Fibroblast of peridontal ligament (primary cell): Measurements from ENCODE around the gene MORN1.

Source experiments
- DNase-seq: peaks from one replicate; pipeline ENCODE4 v3.0.0-alpha.2; 2010; ENCODE audit errors: extremely low read depth

Gene MORN1

GRCh38 chr1:2374252-2375155 lies 16.9 kb downstream of the MORN1 start:
- no peak for DNase-seq

GRCh38 chr1:2373551-2374251 lies 17.7 kb downstream of the MORN1 start:
- no peak for DNase-seq

- no peak for DNase-seq
Measured at GRCh38 chr1:2372551-2373490, 18.5 kb downstream of the MORN1 start.

- no peak for DNase-seq
Measured at GRCh38 chr1:2368053-2368744, 23.2 kb downstream of the MORN1 start.

- DNase-seq, result no peak
Measured at GRCh38 chr1:2363847-2364513, 27.4 kb downstream of the MORN1 start.

- no peak for DNase-seq
Measured at GRCh38 chr1:2360588-2361364, 30.6 kb downstream of the MORN1 start.

GRCh38 chr1:2358651-2359640 lies 32.4 kb downstream of the MORN1 start:
- DNase-seq, result no peak

- no peak for DNase-seq
Measured at GRCh38 chr1:2358072-2358471, 33.3 kb downstream of the MORN1 start.

GRCh38 chr1:2356911-2357845 lies 34.2 kb downstream of the MORN1 start:
- DNase-seq, result no peak

- no peak for DNase-seq
Measured at GRCh38 chr1:2356401-2356800, 35.0 kb downstream of the MORN1 start.

GRCh38 chr1:2355373-2356261 lies 35.7 kb downstream of the MORN1 start:
- no peak for DNase-seq

GRCh38 chr1:2354511-2355372 lies 36.6 kb downstream of the MORN1 start:
- DNase-seq, result no peak

GRCh38 chr1:2353551-2354438 lies 37.6 kb downstream of the MORN1 start:
- no peak for DNase-seq

- DNase-seq, result no peak
Measured at GRCh38 chr1:2352897-2353550, 38.3 kb downstream of the MORN1 start.
